Stimulated activated CD8-positive, alpha-beta memory T cell treated with anti-CD3 and anti-CD28 coated beads, Interleukin-15, amount 100 ng/mL, for 24 hours (primary cell): ENCODE results near the gene WFDC6.

ENCODE experiments used
- DNase-seq: peaks from one replicate; pipeline ENCODE4 v3.0.0-alpha.2; 2020; ENCODE audit warnings: low read depth

WFDC6 gene

DNA sequence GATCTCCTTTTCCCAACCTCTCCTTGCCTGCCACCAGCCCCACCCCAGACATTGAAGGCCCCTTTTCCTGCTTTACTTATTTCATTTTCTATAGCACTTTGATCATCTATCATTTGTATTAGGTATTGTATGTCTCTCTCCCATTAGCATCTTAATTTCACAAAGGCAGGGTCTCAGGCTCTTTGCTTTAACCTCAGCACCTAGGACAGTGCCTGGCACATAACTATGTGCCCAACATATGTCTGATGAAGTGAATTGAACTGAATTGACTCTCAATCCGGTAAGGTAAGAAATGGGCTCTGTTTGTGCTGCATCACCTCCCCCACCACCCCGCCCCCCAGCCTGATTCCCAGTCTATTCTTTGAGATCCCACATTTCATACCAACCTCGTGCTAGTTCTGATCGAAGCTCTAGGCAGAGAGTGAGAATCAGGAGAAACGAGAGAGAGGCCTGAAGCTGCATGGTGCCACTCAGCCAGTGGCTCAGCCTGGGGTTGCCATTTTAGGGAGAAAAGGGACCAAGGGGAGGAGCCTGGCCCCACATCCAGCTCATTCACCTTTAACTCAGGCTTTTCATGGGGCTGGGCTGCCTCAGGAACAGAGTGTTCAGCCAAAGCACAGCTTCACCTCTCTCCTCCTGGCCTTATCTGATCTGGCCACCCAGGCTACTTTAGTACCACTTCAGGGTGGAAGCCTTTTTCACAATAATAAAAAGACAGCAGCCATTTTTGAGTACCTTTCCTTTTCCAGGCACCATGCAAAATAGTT is 24.0 kb downstream of the WFDC6 start, which contains the start of gene SPINT3:
Gene SPINT3, minus strand, starts transcription at position 476 of the 767 bp plus-strand sequence. Its CDS starts 14 bp downstream, at position 462.
- DNase-seq: no peak

DNA sequence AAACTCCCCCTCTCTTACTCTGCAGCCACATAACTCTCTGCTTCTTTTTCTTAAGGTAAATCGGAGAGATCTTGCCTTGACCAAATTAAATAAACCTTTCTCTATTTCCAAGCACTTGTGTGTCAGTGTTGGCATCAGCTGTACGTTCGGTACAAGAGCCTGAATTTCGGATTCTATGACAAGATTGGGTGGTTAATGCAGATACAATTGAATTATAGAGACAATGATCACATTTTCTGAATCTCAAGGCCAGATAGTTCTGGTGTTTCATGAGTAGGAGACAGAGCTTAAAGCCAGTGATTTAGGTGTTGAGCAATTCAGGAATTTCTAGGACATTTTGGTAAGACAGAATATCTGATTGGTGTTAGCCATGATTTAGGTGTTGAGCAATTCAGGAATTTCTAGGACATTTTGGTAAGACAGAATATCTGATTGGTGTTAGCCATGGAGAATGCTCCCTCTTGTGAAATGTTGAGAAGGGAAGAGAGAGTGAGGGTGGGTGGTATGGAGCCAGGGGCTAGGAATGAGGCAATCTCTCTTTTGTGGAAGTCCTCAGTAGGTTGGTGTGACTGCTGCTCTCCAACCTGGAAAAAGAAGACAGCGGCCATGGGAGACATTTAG is 28.9 kb downstream of the WFDC6 start:
- no peak for DNase-seq

- no peak for DNase-seq
Observed at GRCh38 chr20:45509091-45509490, 30.2 kb downstream of the WFDC6 start.

DNA sequence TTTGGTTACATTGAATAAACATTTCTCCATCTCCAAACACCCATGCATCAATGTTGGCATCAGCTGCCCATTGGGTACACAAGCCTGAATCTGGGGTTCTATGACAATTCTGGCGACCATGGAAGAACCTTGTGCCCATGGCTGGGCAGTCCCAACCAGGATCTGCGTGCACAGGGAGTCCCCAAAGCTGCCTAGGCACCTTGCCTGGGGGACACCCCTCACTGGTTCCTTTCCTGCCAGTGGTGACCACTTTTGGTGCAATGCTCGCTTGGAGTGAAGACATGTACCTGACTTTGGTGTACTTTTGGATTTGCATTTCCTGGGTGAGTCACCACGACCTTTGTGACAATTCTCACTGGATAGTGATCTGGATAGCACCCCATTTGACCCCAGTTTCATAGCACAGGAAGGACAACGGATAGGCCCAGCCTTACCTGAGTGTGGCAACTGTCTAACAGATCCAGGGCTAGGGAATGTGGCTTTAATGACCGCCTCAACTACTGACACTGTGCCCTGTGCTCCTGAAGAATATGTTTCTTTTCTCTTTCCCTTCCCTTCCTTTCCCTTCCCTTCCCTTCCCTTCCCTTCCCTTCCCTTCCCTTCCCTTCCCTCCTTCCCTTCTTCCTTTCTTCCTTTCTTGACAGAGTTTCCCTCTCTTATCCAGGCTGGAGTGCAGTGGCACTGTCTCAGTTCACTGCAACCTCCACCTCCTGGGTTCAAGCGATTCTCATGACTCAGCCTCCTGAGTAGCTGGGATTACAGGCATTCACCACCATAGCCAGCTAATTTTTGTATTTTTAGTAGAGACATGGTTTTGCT is 31.0 kb downstream of the WFDC6 start:
- no peak for DNase-seq

GRCh38 chr20:45507011-45507820 is 32.1 kb downstream of the WFDC6 start:
- DNase-seq: no peak

DNA sequence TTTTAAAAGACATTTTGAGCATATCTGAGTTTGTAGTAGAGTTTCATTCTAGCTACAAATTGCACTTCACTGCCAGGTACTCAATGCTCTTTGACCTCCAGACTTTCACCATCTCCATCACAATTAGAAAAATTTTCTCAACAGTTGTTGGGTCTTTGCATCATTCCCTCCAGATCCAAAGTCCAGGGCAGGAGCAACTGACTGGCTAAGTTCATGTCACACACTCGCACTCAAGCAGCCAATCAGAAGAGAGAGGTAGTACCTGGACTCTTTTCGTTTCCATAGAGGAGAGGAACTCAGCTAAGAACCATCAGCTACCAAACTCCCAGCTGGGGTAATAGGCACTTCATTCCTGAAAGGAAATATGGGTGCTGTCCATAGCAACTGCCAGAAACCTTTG is 32.9 kb downstream of the WFDC6 start:
- no peak for DNase-seq

DNA sequence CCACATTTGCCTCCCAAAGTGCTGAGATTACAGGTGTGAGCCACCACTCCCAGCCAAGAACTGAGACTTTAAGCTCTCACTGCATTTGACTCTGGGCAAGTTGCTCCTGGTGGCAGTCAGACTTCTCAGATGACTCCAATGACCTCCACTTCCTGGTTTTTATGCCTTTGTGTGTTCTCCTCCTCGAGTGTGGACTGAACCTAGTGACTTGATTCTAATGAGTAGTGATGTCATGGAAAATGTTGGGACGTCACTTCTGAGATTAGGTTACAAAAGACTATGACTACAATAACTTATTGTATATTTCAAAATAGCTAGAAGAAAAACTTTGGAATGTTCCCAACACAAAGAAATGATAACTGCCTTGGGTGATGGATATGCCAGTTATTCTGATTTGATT is 35.9 kb downstream of the WFDC6 start:
- DNase-seq: no peak

- no peak for DNase-seq
Observed at GRCh38 chr20:45502561-45502960, 36.7 kb downstream of the WFDC6 start.

DNA sequence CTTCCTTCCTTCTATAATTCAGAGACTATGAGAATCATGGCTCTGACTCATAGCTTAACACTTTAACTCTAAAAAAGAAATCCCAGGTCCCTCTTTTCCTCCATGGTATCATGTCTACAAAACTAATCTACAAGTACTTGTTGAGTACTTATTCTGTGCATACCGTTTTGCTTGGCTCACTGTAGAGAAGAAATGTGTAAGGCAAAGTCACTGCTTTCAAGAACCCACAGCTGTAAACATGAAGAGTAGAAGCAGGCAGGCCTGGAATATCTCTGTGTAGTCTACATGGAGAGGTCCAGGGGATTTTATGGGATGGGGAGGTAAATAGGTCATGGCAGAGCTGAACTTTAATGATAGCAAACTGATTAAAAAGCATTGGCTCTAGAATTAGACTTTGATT is 37.7 kb downstream of the WFDC6 start:
- no peak for DNase-seq

GRCh38 chr20:45500022-45500421 is 39.3 kb downstream of the WFDC6 start:
- DNase-seq: no peak

GRCh38 chr20:45497971-45498494 is 41.2 kb downstream of the WFDC6 start:
- no peak for DNase-seq

- DNase-seq: no peak
Observed at GRCh38 chr20:45496166-45496565, 43.1 kb downstream of the WFDC6 start.

- DNase-seq: no peak
Observed at GRCh38 chr20:45495501-45495941, 43.8 kb downstream of the WFDC6 start.

DNA sequence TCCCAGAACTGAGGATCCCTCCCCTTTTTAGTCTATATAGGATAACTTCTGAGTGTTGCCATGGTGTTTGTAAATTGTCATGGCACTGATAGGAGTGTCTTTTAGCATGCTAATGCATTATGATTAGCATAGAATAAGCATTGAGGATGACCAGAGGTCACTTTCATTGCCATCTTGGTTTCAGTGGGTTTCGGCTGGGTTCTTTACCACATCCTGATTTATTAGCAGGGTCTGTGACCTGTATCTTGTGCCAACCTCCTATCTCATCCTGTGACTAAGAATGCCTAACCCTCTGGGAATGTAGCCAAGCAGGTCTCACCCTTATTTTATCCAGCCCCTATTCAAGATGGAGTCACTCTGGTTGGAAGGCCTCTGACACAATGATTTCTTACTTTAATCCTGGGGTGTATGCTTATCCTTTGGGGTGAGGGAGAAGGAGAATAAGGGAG is 50.2 kb downstream of the WFDC6 start:
- DNase-seq: no peak

- DNase-seq: no peak
Observed at GRCh38 chr20:45487231-45487635, 52.0 kb downstream of the WFDC6 start.

DNA sequence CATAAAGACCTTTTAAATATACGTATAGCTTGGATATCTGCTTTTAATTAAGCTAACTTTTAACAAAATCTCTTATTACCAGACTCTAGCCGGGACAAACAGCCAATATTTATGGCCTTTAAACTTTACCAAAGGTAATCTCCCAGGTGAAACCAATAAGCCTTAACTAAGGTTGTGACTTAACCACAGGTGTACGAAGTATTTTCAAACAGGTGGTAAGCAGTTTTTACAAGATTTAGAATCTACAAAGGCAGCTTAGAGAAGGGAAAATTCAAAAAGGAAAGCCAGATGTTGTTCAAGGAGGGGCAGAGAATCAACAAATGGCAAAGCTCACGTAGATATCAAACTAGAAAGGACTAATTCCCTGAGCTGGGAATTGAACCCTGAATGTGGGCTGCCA is 53.9 kb downstream of the WFDC6 start:
- no peak for DNase-seq

- DNase-seq: no peak
Observed at GRCh38 chr20:45484676-45485075, 54.6 kb downstream of the WFDC6 start.
